ENCODE results near the gene AP5Z1.

The AP5Z1 gene

DNA sequence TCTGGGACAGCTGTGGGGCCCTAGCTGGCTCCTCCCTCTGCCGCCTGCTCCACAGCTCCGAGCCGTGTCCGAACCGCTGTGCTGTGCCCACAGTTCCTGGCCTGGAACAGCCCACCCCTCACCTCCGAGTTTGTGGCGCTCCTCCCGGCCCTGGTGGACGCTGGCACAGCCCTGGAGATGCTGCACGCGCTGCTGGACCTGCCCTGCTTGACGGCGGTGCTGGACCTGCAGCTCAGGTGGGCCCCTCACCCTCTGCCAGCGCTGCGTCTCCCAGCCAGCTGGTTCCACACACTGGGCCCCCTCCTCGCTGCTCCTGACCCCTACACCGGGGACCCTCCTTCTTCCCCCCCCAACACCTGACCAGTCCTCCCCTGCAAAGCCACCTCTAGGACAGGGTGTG, 12.1 kb downstream of the AP5Z1 start:
- Histone ChIP-seq H3K4me3 (ENCODE audit: low read depth, low read length, poor library complexity, severe bottlenecking) (no peak overlapping the region), H3F3A (ENCODE audit: insufficient read depth, low read length) (no peaks in the 10 kb centered on the region), H3K4me2 (ENCODE audit: low read length) (no peak overlapping the region), H3K27me3 (ENCODE audit: insufficient read depth, low read length) (no peaks in the 10 kb centered on the region), H3K4me1 (ENCODE audit: insufficient read depth, low read length, severe bottlenecking) (no peaks in the 10 kb centered on the region), H3K79me2 (ENCODE audit: insufficient read depth, low read length) (no peaks in the 10 kb centered on the region), H3K9ac (ENCODE audit: low read length) (no peak overlapping the region), H3K27ac (ENCODE audit: low read depth, low read length, poor library complexity, severe bottlenecking) (no peak overlapping the region), H3K36me3 (ENCODE audit: insufficient read depth, low read length) (peaks cover 64% of the 10 kb centered on the region), H4K20me1 (ENCODE audit: insufficient read depth, low read length) (no peaks in the 10 kb centered on the region), H2AFZ (ENCODE audit: low read length) (no peak overlapping the region), H3K9me3 (ENCODE audit: low read length) (no peaks in the 10 kb centered on the region), H3K9me2 (ENCODE audit: low read depth, low read length) (no peaks in the 10 kb centered on the region)
- TF ChIP-seq CTCF (IDR thresholded peaks at IDR 0.05; ENCODE audit: low read length) (no peak), EZH2 (IDR thresholded peaks at IDR 0.05; ENCODE audit: borderline replicate concordance, low read length) (no peak)

- no peaks in the 10 kb centered on the region for H3K27me3 ChIP-seq (ENCODE audit: insufficient read depth, low read length)
- no peak overlapping the region for H3K27ac ChIP-seq (ENCODE audit: low read depth, low read length, poor library complexity, severe bottlenecking)
- H3K9ac ChIP-seq (ENCODE audit: low read length) = no peak overlapping the region
- TF ChIP-seq CTCF (IDR thresholded peaks at IDR 0.05; ENCODE audit: low read length) (no peak), EZH2 (IDR thresholded peaks at IDR 0.05; ENCODE audit: borderline replicate concordance, low read length) (no peak)
- H3K4me1 ChIP-seq (ENCODE audit: insufficient read depth, low read length, severe bottlenecking) = no peaks in the 10 kb centered on the region
- no peaks in the 10 kb centered on the region for H3K79me2 ChIP-seq (ENCODE audit: insufficient read depth, low read length)
- no peak overlapping the region for H2AFZ ChIP-seq (ENCODE audit: low read length)
- H3K9me3 ChIP-seq (ENCODE audit: low read length) = no peaks in the 10 kb centered on the region
- no peaks in the 10 kb centered on the region for H3F3A ChIP-seq (ENCODE audit: insufficient read depth, low read length)
- H3K4me2 ChIP-seq (ENCODE audit: low read length) = no peak overlapping the region
- no peaks in the 10 kb centered on the region for H4K20me1 ChIP-seq (ENCODE audit: insufficient read depth, low read length)
- H3K36me3 ChIP-seq (ENCODE audit: insufficient read depth, low read length) = peaks cover 61% of the 10 kb centered on the region
- no peak overlapping the region for H3K4me3 ChIP-seq (ENCODE audit: low read depth, low read length, poor library complexity, severe bottlenecking)
- H3K9me2 ChIP-seq (ENCODE audit: low read depth, low read length) = no peaks in the 10 kb centered on the region
These were observed 12.7 kb downstream of the AP5Z1 start for GRCh38 chr7:4787947-4788626.

GRCh38 chr7:4788627-4789189, 13.3 kb downstream of the AP5Z1 start:
- Histone ChIP-seq H3K9me2 (ENCODE audit: low read depth, low read length) (no peaks in the 10 kb centered on the region), H3K9ac (ENCODE audit: low read length) (no peak overlapping the region), H3K4me2 (ENCODE audit: low read length) (no peak overlapping the region), H3K79me2 (ENCODE audit: insufficient read depth, low read length) (no peaks in the 10 kb centered on the region), H3K4me3 (ENCODE audit: low read depth, low read length, poor library complexity, severe bottlenecking) (no peak overlapping the region), H3K4me1 (ENCODE audit: insufficient read depth, low read length, severe bottlenecking) (no peaks in the 10 kb centered on the region), H3K36me3 (ENCODE audit: insufficient read depth, low read length) (peaks cover 58% of the 10 kb centered on the region), H3K27me3 (ENCODE audit: insufficient read depth, low read length) (no peaks in the 10 kb centered on the region), H2AFZ (ENCODE audit: low read length) (no peak overlapping the region), H3K27ac (ENCODE audit: low read depth, low read length, poor library complexity, severe bottlenecking) (no peak overlapping the region), H3F3A (ENCODE audit: insufficient read depth, low read length) (no peaks in the 10 kb centered on the region), H3K9me3 (ENCODE audit: low read length) (no peaks in the 10 kb centered on the region), H4K20me1 (ENCODE audit: insufficient read depth, low read length) (no peaks in the 10 kb centered on the region)
- TF ChIP-seq CTCF (IDR thresholded peaks at IDR 0.05; ENCODE audit: low read length) (no peak), EZH2 (IDR thresholded peaks at IDR 0.05; ENCODE audit: borderline replicate concordance, low read length) (no peak)

Measured in OCI-LY1 (cell line).